GM20000 (cell line): ENCODE data around the gene NDUFB5.

ENCODE experiments used
- DNase-seq: peaks from one replicate; pipeline ENCODE4 v3.0.0; 2012; ENCODE audit warnings: low spot score
- CTCF ChIP-seq: IDR thresholded peaks from 2 replicates; pipeline ENCODE4 v1.5.1; 2012; ENCODE audit warnings: mild to moderate bottlenecking, control low read depth; ENCODE audit errors: extremely low read depth, missing control alignments

NDUFB5 gene

GRCh38 chr3:179655236-179655635 is 50.6 kb downstream of the NDUFB5 start:
- no peak for DNase-seq
- TF ChIP-seq CTCF: no peak

- no peak for DNase-seq
- no peak for TF ChIP-seq CTCF
Measured at GRCh38 chr3:179658606-179659005, 54.0 kb downstream of the NDUFB5 start.

- no peak for TF ChIP-seq CTCF
Measured at GRCh38 chr3:179660872-179661271, 56.3 kb downstream of the NDUFB5 start.

GRCh38 chr3:179661777-179662176 is 57.2 kb downstream of the NDUFB5 start:
- no peak for TF ChIP-seq CTCF
- DNase-seq: no peak

More at GRCh38 chr3:179660872-179661271, 56.3 kb downstream of the NDUFB5 start:
- DNase-seq: no peak

GRCh38 chr3:179663093-179663492 is 58.5 kb downstream of the NDUFB5 start:
- DNase-seq: no peak
- TF ChIP-seq CTCF: no peak

- no peak for TF ChIP-seq CTCF
- no peak for DNase-seq
Measured at GRCh38 chr3:179666030-179666429, 61.4 kb downstream of the NDUFB5 start.

GRCh38 chr3:179666436-179667035 is 61.9 kb downstream of the NDUFB5 start:
- no peak for DNase-seq
- TF ChIP-seq CTCF: no peak
